ENCODE data around the gene SPANXB1. TPM values are rescaled to one million over a fixed set of nuclear protein-coding genes. Genes with fewer than 3 reads are reported as not detected.
"Not testable (repeated sequence)": the region's sequence is repeated elsewhere in the genome, so short reads cannot be mapped to it uniquely, and the experiment has no call there.

The SPANXB1 gene
- not detected for polyA plus RNA-seq (2013)

GRCh38 chrX:141002568-141002967 lies at the start of gene SPANXB1:
Gene SPANXB1, plus strand, starts transcription at chrX:141002594. Its CDS starts 100 bp downstream, at chrX:141002694.
- H3K4me1 ChIP-seq (ENCODE audit: control extremely low read depth in 1 of 4, control insufficient read depth in 4 of 4, insufficient read depth in 4 of 4, low read length in 3 of 4); DNase-seq; H3K36me3 ChIP-seq (ENCODE audit: control insufficient read depth in 4 of 4, insufficient read depth in 4 of 4, low read length in 3 of 4); H3K27ac ChIP-seq (ENCODE audit: insufficient read depth in 1 of 2, low read depth in 1 of 2, low read length in 2 of 2, poor library complexity in 1 of 2, severe bottlenecking in 2 of 2); POLR2A ChIA-PET; H3K9me3 ChIP-seq (ENCODE audit: control extremely low read depth in 1 of 5, control insufficient read depth in 4 of 5, insufficient read depth in 2 of 5, low read depth in 1 of 5, low read length in 4 of 5); H3K4me3 ChIP-seq (ENCODE audit: control insufficient read depth in 1 of 7, extremely low read depth in 1 of 7, insufficient read depth in 4 of 7, low read depth in 2 of 7, low read length in 6 of 7); H3K27me3 ChIP-seq (replicated peaks in 2 of 5; ENCODE audit: control insufficient read depth in 4 of 5, insufficient read depth in 5 of 5, low read length in 4 of 5); CTCF ChIA-PET: not testable (repeated sequence)
- WGBS (ENCODE audit: insufficient coverage): 93% methylated on average over 8 of the region's 13 CpGs

- H3K9me3 ChIP-seq (ENCODE audit: control extremely low read depth in 1 of 5, control insufficient read depth in 4 of 5, insufficient read depth in 2 of 5, low read depth in 1 of 5, low read length in 4 of 5): no peaks in the 10 kb centered on the region
- 72% methylated on average over 2 of the region's 3 CpGs for WGBS (ENCODE audit: insufficient coverage)
- no peaks in the 10 kb centered on the region for H3K27me3 ChIP-seq (replicated peaks in 2 of 5; ENCODE audit: control insufficient read depth in 4 of 5, insufficient read depth in 5 of 5, low read length in 4 of 5)
- no peak overlapping the region for H3K27ac ChIP-seq (ENCODE audit: insufficient read depth in 1 of 2, low read depth in 1 of 2, low read length in 2 of 2, poor library complexity in 1 of 2, severe bottlenecking in 2 of 2)
- H3K4me3 ChIP-seq (ENCODE audit: control insufficient read depth in 1 of 7, extremely low read depth in 1 of 7, insufficient read depth in 4 of 7, low read depth in 2 of 7, low read length in 6 of 7): no peak overlapping the region
- DNase-seq: no peak
- H3K4me1 ChIP-seq (ENCODE audit: control extremely low read depth in 1 of 4, control insufficient read depth in 4 of 4, insufficient read depth in 4 of 4, low read length in 3 of 4): no peaks in the 10 kb centered on the region
- POLR2A ChIA-PET: no interaction called here
- no peaks in the 10 kb centered on the region for H3K36me3 ChIP-seq (ENCODE audit: control insufficient read depth in 4 of 4, insufficient read depth in 4 of 4, low read length in 3 of 4)
- CTCF ChIA-PET: no interaction called here
These were observed 35.4 kb upstream of the SPANXB1 start for GRCh38 chrX:140967036-140967435.

GRCh38 chrX:140971099-140971795 lies 31.1 kb upstream of the SPANXB1 start:
- Histone ChIP-seq H3K4me1 (ENCODE audit: control extremely low read depth in 1 of 4, control insufficient read depth in 4 of 4, insufficient read depth in 4 of 4, low read length in 3 of 4) (no peaks in the 10 kb centered on the region), H3K27ac (ENCODE audit: insufficient read depth in 1 of 2, low read depth in 1 of 2, low read length in 2 of 2, poor library complexity in 1 of 2, severe bottlenecking in 2 of 2) (no peak overlapping the region), H3K27me3 (replicated peaks in 2 of 5; ENCODE audit: control insufficient read depth in 4 of 5, insufficient read depth in 5 of 5, low read length in 4 of 5) (no peaks in the 10 kb centered on the region), H3K9me3 (ENCODE audit: control extremely low read depth in 1 of 5, control insufficient read depth in 4 of 5, insufficient read depth in 2 of 5, low read depth in 1 of 5, low read length in 4 of 5) (no peaks in the 10 kb centered on the region), H3K4me3 (ENCODE audit: control insufficient read depth in 1 of 7, extremely low read depth in 1 of 7, insufficient read depth in 4 of 7, low read depth in 2 of 7, low read length in 6 of 7) (no peak overlapping the region), H3K36me3 (ENCODE audit: control insufficient read depth in 4 of 4, insufficient read depth in 4 of 4, low read length in 3 of 4) (no peaks in the 10 kb centered on the region)
- ChIA-PET CTCF (no interaction called here), POLR2A (no interaction called here)
- no peak for DNase-seq
- 89% methylated on average over 3 of the region's 4 CpGs for WGBS (ENCODE audit: insufficient coverage)

GRCh38 chrX:140975472-140975871 lies 26.9 kb upstream of the SPANXB1 start:
- WGBS (ENCODE audit: insufficient coverage): 87% methylated on average over 3 of the region's 3 CpGs
- CTCF ChIA-PET: no interaction called here
- H3K4me1 ChIP-seq (ENCODE audit: control extremely low read depth in 1 of 4, control insufficient read depth in 4 of 4, insufficient read depth in 4 of 4, low read length in 3 of 4): no peaks in the 10 kb centered on the region

GRCh38 chrX:140980271-140980670 lies 22.1 kb upstream of the SPANXB1 start:
- no peaks in the 10 kb centered on the region for H3K36me3 ChIP-seq (ENCODE audit: control insufficient read depth in 4 of 4, insufficient read depth in 4 of 4, low read length in 3 of 4)
- DNase-seq: no peak
- no peaks in the 10 kb centered on the region for H3K4me1 ChIP-seq (ENCODE audit: control extremely low read depth in 1 of 4, control insufficient read depth in 4 of 4, insufficient read depth in 4 of 4, low read length in 3 of 4)
- 95% methylated on average over 3 of the region's 3 CpGs for WGBS (ENCODE audit: insufficient coverage)
- H3K4me3 ChIP-seq (ENCODE audit: control insufficient read depth in 1 of 7, extremely low read depth in 1 of 7, insufficient read depth in 4 of 7, low read depth in 2 of 7, low read length in 6 of 7): no peak overlapping the region
- ChIA-PET POLR2A (no interaction called here), CTCF (no interaction called here)
- H3K27me3 ChIP-seq (replicated peaks in 2 of 5; ENCODE audit: control insufficient read depth in 4 of 5, insufficient read depth in 5 of 5, low read length in 4 of 5): no peaks in the 10 kb centered on the region
- no peak overlapping the region for H3K27ac ChIP-seq (ENCODE audit: insufficient read depth in 1 of 2, low read depth in 1 of 2, low read length in 2 of 2, poor library complexity in 1 of 2, severe bottlenecking in 2 of 2)
- no peaks in the 10 kb centered on the region for H3K9me3 ChIP-seq (ENCODE audit: control extremely low read depth in 1 of 5, control insufficient read depth in 4 of 5, insufficient read depth in 2 of 5, low read depth in 1 of 5, low read length in 4 of 5)

More at GRCh38 chrX:140975472-140975871, 26.9 kb upstream of the SPANXB1 start:
- no peaks in the 10 kb centered on the region for H3K36me3 ChIP-seq (ENCODE audit: control insufficient read depth in 4 of 4, insufficient read depth in 4 of 4, low read length in 3 of 4)
- POLR2A ChIA-PET: no interaction called here
- H3K27ac ChIP-seq (ENCODE audit: insufficient read depth in 1 of 2, low read depth in 1 of 2, low read length in 2 of 2, poor library complexity in 1 of 2, severe bottlenecking in 2 of 2): no peak overlapping the region
- no peaks in the 10 kb centered on the region for H3K9me3 ChIP-seq (ENCODE audit: control extremely low read depth in 1 of 5, control insufficient read depth in 4 of 5, insufficient read depth in 2 of 5, low read depth in 1 of 5, low read length in 4 of 5)
- no peak for DNase-seq
- H3K27me3 ChIP-seq (replicated peaks in 2 of 5; ENCODE audit: control insufficient read depth in 4 of 5, insufficient read depth in 5 of 5, low read length in 4 of 5): no peaks in the 10 kb centered on the region
- no peak overlapping the region for H3K4me3 ChIP-seq (ENCODE audit: control insufficient read depth in 1 of 7, extremely low read depth in 1 of 7, insufficient read depth in 4 of 7, low read depth in 2 of 7, low read length in 6 of 7)

GRCh38 chrX:140983730-140984129 lies 18.7 kb upstream of the SPANXB1 start:
- H3K27ac ChIP-seq (ENCODE audit: insufficient read depth in 1 of 2, low read depth in 1 of 2, low read length in 2 of 2, poor library complexity in 1 of 2, severe bottlenecking in 2 of 2): no peak overlapping the region
- DNase-seq: no peak
- CTCF ChIA-PET: no interaction called here
- POLR2A ChIA-PET: no interaction called here
- no peak overlapping the region for H3K4me3 ChIP-seq (ENCODE audit: control insufficient read depth in 1 of 7, extremely low read depth in 1 of 7, insufficient read depth in 4 of 7, low read depth in 2 of 7, low read length in 6 of 7)
- no CpG with 5 or more reads among the region's 1 CpG for WGBS (ENCODE audit: insufficient coverage)
- no peaks in the 10 kb centered on the region for H3K4me1 ChIP-seq (ENCODE audit: control extremely low read depth in 1 of 4, control insufficient read depth in 4 of 4, insufficient read depth in 4 of 4, low read length in 3 of 4)
- no peaks in the 10 kb centered on the region for H3K27me3 ChIP-seq (replicated peaks in 2 of 5; ENCODE audit: control insufficient read depth in 4 of 5, insufficient read depth in 5 of 5, low read length in 4 of 5)
- peaks cover 0 to 1% (median 0%) of the 10 kb centered on the region in 5 experiments for H3K9me3 ChIP-seq (ENCODE audit: control extremely low read depth in 1 of 5, control insufficient read depth in 4 of 5, insufficient read depth in 2 of 5, low read depth in 1 of 5, low read length in 4 of 5)
- no peaks in the 10 kb centered on the region for H3K36me3 ChIP-seq (ENCODE audit: control insufficient read depth in 4 of 4, insufficient read depth in 4 of 4, low read length in 3 of 4)

GRCh38 chrX:141005243-141005642 lies 2.8 kb downstream of the SPANXB1 start:
- H3K27ac ChIP-seq (ENCODE audit: insufficient read depth in 1 of 2, low read depth in 1 of 2, low read length in 2 of 2, poor library complexity in 1 of 2, severe bottlenecking in 2 of 2); H3K4me3 ChIP-seq (ENCODE audit: control insufficient read depth in 1 of 7, extremely low read depth in 1 of 7, insufficient read depth in 4 of 7, low read depth in 2 of 7, low read length in 6 of 7); DNase-seq; POLR2A ChIA-PET; H3K36me3 ChIP-seq (ENCODE audit: control insufficient read depth in 4 of 4, insufficient read depth in 4 of 4, low read length in 3 of 4); H3K27me3 ChIP-seq (replicated peaks in 2 of 5; ENCODE audit: control insufficient read depth in 4 of 5, insufficient read depth in 5 of 5, low read length in 4 of 5); H3K4me1 ChIP-seq (ENCODE audit: control extremely low read depth in 1 of 4, control insufficient read depth in 4 of 4, insufficient read depth in 4 of 4, low read length in 3 of 4); CTCF ChIA-PET; H3K9me3 ChIP-seq (ENCODE audit: control extremely low read depth in 1 of 5, control insufficient read depth in 4 of 5, insufficient read depth in 2 of 5, low read depth in 1 of 5, low read length in 4 of 5): not testable (repeated sequence)
- no CpG with 5 or more reads among the region's 6 CpGs for WGBS (ENCODE audit: insufficient coverage)

Data from common myeloid progenitor, CD34-positive (primary cell).